OCI-LY1 (cell line): Measurements from ENCODE around the gene TTC39C.

Experiments
- H2AFZ ChIP-seq: fragments of 200-600 bp; sonication (generic), shearing (Covaris generic); 2 replicates; pipeline ENCODE4 v1.6.0; 2014; ENCODE audit warnings: antibody characterized with exemption, mild to moderate bottlenecking, low read length
- H3F3A ChIP-seq: fragments of 200-600 bp; sonication (generic), shearing (Covaris generic); 2 replicates; pipeline ENCODE4 v1.6.0; 2014; ENCODE audit warnings: mild to moderate bottlenecking, antibody characterized with exemption, low read length, moderate library complexity; ENCODE audit not compliant: insufficient read depth
- H3K27ac ChIP-seq: fragments of 200-600 bp; sonication (generic); 2 replicates; pipeline ENCODE4 v1.5.1; 2014; ENCODE audit warnings: low read length, mixed run types, mild to moderate bottlenecking, low read depth; ENCODE audit not compliant: poor library complexity, severe bottlenecking
- H3K27me3 ChIP-seq: fragments of 200-600 bp; sonication (generic); 2 replicates; pipeline ENCODE4 v1.6.0; 2014; ENCODE audit warnings: antibody characterized with exemption, mild to moderate bottlenecking, low read length, moderate library complexity; ENCODE audit not compliant: insufficient read depth
- H3K36me3 ChIP-seq: fragments of 200-600 bp; sonication (generic); 2 replicates; pipeline ENCODE4 v1.6.1; 2014; ENCODE audit warnings: mild to moderate bottlenecking, antibody characterized with exemption, low read length, moderate library complexity, mixed read lengths; ENCODE audit not compliant: insufficient read depth
- H3K4me1 ChIP-seq: fragments of 200-600 bp; sonication (generic); 2 replicates; pipeline ENCODE4 v1.5.1; 2014; ENCODE audit warnings: mild to moderate bottlenecking, low read length, moderate library complexity; ENCODE audit not compliant: insufficient read depth, severe bottlenecking
- H3K4me2 ChIP-seq: fragments of 200-600 bp; sonication (generic), shearing (Covaris generic); 2 replicates; pipeline ENCODE4 v1.6.1; 2014; ENCODE audit warnings: low read length
- H3K4me3 ChIP-seq: fragments of 200-600 bp; sonication (generic); 2 replicates; pipeline ENCODE4 v1.5.1; 2014; ENCODE audit warnings: low read length, low read depth, mild to moderate bottlenecking, mixed read lengths; ENCODE audit not compliant: poor library complexity, severe bottlenecking
- H3K79me2 ChIP-seq: fragments of 200-600 bp; shearing (Covaris generic); 2 replicates; pipeline ENCODE4 v1.6.1; 2016; ENCODE audit warnings: mixed run types, low read length, mixed read lengths; ENCODE audit not compliant: insufficient read depth
- H3K9ac ChIP-seq: fragments of 200-600 bp; sonication (generic), shearing (Covaris generic); 2 replicates; pipeline ENCODE4 v1.6.1; 2014; ENCODE audit warnings: mild to moderate bottlenecking, low read length, mixed read lengths
- H3K9me2 ChIP-seq: fragments of 200-600 bp; sonication (generic), shearing (Covaris generic); 2 replicates; pipeline ENCODE4 v1.6.1; 2014; ENCODE audit warnings: low read depth, mild to moderate bottlenecking, low read length, mixed read lengths
- H3K9me3 ChIP-seq: fragments of 200-600 bp; shearing (Covaris generic); 2 replicates; pipeline ENCODE4 v1.6.1; 2014; ENCODE audit warnings: low read length, mixed read lengths
- H4K20me1 ChIP-seq: fragments of 200-600 bp; sonication (generic), shearing (Covaris generic); 2 replicates; pipeline ENCODE4 v1.6.0; 2016; ENCODE audit warnings: mild to moderate bottlenecking, low read length; ENCODE audit not compliant: insufficient read depth
- EZH2 ChIP-seq: fragments of 200-600 bp; sonication (generic), shearing (Covaris generic); IDR thresholded peaks from 2 replicates; pipeline ENCODE4 v1.8.0; 2017; ENCODE audit warnings: borderline replicate concordance, mixed run types, mild to moderate bottlenecking, antibody characterized with exemption, low read length, moderate library complexity, mixed read lengths
- TF ChIP-seq, protein P1 (sequence below): fragments of 200-600 bp; sonication (generic), shearing (Covaris generic); IDR thresholded peaks from 2 replicates; pipeline ENCODE4 v1.5.1; 2017; ENCODE audit warnings: mild to moderate bottlenecking, antibody characterized with exemption, low read length, moderate library complexity, mixed read lengths

TTC39C gene

GRCh38 chr18:24071029-24071428 lies 56.5 kb downstream of the TTC39C start:
- Histone ChIP-seq H3K4me1 (no peaks in the 10 kb centered on the region), H2AFZ (no peak overlapping the region), H3K27me3 (peaks cover 3% of the 10 kb centered on the region; the same call in 1 of the 2 replicates), H4K20me1 (no peaks in the 10 kb centered on the region), H3K9me3 (no peaks in the 10 kb centered on the region), H3K27ac (no peak overlapping the region), H3K79me2 (no peaks in the 10 kb centered on the region), H3K9ac (no peak overlapping the region), H3K4me3 (no peak overlapping the region), H3K9me2 (no peaks in the 10 kb centered on the region), H3F3A (no peaks in the 10 kb centered on the region), H3K36me3 (no peaks in the 10 kb centered on the region), H3K4me2 (no peak overlapping the region)
- no peak for TF ChIP-seq EZH2
- TF ChIP-seq, protein P1, sequence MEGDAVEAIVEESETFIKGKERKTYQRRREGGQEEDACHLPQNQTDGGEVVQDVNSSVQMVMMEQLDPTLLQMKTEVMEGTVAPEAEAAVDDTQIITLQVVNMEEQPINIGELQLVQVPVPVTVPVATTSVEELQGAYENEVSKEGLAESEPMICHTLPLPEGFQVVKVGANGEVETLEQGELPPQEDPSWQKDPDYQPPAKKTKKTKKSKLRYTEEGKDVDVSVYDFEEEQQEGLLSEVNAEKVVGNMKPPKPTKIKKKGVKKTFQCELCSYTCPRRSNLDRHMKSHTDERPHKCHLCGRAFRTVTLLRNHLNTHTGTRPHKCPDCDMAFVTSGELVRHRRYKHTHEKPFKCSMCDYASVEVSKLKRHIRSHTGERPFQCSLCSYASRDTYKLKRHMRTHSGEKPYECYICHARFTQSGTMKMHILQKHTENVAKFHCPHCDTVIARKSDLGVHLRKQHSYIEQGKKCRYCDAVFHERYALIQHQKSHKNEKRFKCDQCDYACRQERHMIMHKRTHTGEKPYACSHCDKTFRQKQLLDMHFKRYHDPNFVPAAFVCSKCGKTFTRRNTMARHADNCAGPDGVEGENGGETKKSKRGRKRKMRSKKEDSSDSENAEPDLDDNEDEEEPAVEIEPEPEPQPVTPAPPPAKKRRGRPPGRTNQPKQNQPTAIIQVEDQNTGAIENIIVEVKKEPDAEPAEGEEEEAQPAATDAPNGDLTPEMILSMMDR = no peak

GRCh38 chr18:24071779-24072178 lies 57.2 kb downstream of the TTC39C start:
- no peak overlapping the region for H3K9ac ChIP-seq
- H3K27me3 ChIP-seq = peaks cover 3% of the 10 kb centered on the region; the same call in 1 of the 2 replicates
- no peak overlapping the region for H2AFZ ChIP-seq
- H3K4me3 ChIP-seq = no peak overlapping the region
- H3K36me3 ChIP-seq = no peaks in the 10 kb centered on the region
- H3F3A ChIP-seq = no peaks in the 10 kb centered on the region
- H3K9me3 ChIP-seq = no peaks in the 10 kb centered on the region
- TF ChIP-seq, protein P1 = no peak
- no peak for TF ChIP-seq EZH2
- no peaks in the 10 kb centered on the region for H4K20me1 ChIP-seq
- no peaks in the 10 kb centered on the region for H3K79me2 ChIP-seq
- H3K9me2 ChIP-seq = no peaks in the 10 kb centered on the region
- H3K4me2 ChIP-seq = no peak overlapping the region
- no peak overlapping the region for H3K27ac ChIP-seq
- H3K4me1 ChIP-seq = no peaks in the 10 kb centered on the region

- no peak overlapping the region for H3K9ac ChIP-seq
- peaks cover 3% of the 10 kb centered on the region; the same call in 1 of the 2 replicates for H3K27me3 ChIP-seq
- H3F3A ChIP-seq = no peaks in the 10 kb centered on the region
- H3K4me1 ChIP-seq = no peaks in the 10 kb centered on the region
- TF ChIP-seq, protein P1 = no peak
- no peak for TF ChIP-seq EZH2
- no peaks in the 10 kb centered on the region for H3K9me3 ChIP-seq
- H3K9me2 ChIP-seq = no peaks in the 10 kb centered on the region
- H3K4me2 ChIP-seq = no peak overlapping the region
- no peak overlapping the region for H3K27ac ChIP-seq
- H4K20me1 ChIP-seq = no peaks in the 10 kb centered on the region
- H3K4me3 ChIP-seq = no peak overlapping the region
- no peak overlapping the region for H2AFZ ChIP-seq
- no peaks in the 10 kb centered on the region for H3K79me2 ChIP-seq
- no peaks in the 10 kb centered on the region for H3K36me3 ChIP-seq
Measured at GRCh38 chr18:24072743-24073142, 58.2 kb downstream of the TTC39C start.
